Neutrophil (primary cell): ENCODE data around the gene TSPAN14.

Experiments
- H3K27ac ChIP-seq: fragments of 200-600 bp; sonication (generic); 2 replicates; pipeline ENCODE4 v1.5.1; 2016; ENCODE audit warnings: mild to moderate bottlenecking, moderate library complexity
- H3K27me3 ChIP-seq: fragments of 200-600 bp; sonication (generic); 2 replicates; pipeline ENCODE4 v1.6.0; 2016; ENCODE audit warnings: mild to moderate bottlenecking
- H3K36me3 ChIP-seq: fragments of 200-600 bp; sonication (generic); 2 replicates; pipeline ENCODE4 v1.5.1; 2017
- H3K4me1 ChIP-seq, 2 experiments: fragments of 200-600 bp in 1 of 2; sonication (generic) in 1 of 2; 1 replicate in 1 of 2; 2 replicates in 1 of 2; pipeline versions ENCODE4 v1.5.1 to v1.6.1; 2013 to 2016; ENCODE audit warnings: low read depth in 1 of 2, low read length in 1 of 2, mild to moderate bottlenecking in 1 of 2, moderate library complexity in 1 of 2; ENCODE audit not compliant: control insufficient read depth in 1 of 2, insufficient read depth in 1 of 2
- H3K4me3 ChIP-seq, 2 experiments: fragments of 200-600 bp in 1 of 2; sonication (generic) in 1 of 2; 1 replicate in 1 of 2; 2 replicates in 1 of 2; pipeline ENCODE4 v1.5.1; 2013 to 2016; ENCODE audit warnings: low read depth in 1 of 2, low read length in 1 of 2, mild to moderate bottlenecking in 1 of 2, moderate library complexity in 1 of 2
- H3K9me3 ChIP-seq: fragments of 200-600 bp; sonication (generic); 2 replicates; pipeline ENCODE4 v1.5.1; 2016
- TF ChIP-seq, protein P1 (sequence below): fragments of 200-600 bp; sonication (generic); IDR thresholded peaks from 2 replicates; pipeline ENCODE4 v1.5.1; 2016; ENCODE audit warnings: antibody characterized with exemption

Gene TSPAN14

DNA sequence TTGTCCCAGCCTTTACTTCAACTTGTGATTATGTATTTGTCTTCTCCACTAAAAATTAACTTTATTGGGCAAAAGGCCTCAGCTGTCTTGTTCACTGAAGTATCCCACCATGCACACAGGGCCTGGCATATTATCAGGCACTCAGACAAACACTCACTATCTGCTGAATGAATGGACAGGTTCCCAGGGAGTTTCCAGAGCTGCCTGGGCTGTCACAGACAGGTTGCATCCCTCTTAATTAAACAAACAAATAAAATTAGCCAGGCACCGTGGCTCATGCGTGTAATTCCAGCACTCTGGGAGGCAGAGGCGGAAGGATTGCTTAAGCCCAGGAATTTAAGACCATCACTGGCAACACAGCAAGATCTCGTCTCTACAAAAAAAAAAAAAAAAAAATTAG, 1.5 kb upstream of the TSPAN14 start:
- H3K36me3 ChIP-seq, result no peaks in the 10 kb centered on the region
- H3K27ac ChIP-seq, result peak overlapping the region; percentile 41
- no peaks in the 10 kb centered on the region for H3K9me3 ChIP-seq
- H3K27me3 ChIP-seq, result no peaks in the 10 kb centered on the region
- TF ChIP-seq, protein P1, sequence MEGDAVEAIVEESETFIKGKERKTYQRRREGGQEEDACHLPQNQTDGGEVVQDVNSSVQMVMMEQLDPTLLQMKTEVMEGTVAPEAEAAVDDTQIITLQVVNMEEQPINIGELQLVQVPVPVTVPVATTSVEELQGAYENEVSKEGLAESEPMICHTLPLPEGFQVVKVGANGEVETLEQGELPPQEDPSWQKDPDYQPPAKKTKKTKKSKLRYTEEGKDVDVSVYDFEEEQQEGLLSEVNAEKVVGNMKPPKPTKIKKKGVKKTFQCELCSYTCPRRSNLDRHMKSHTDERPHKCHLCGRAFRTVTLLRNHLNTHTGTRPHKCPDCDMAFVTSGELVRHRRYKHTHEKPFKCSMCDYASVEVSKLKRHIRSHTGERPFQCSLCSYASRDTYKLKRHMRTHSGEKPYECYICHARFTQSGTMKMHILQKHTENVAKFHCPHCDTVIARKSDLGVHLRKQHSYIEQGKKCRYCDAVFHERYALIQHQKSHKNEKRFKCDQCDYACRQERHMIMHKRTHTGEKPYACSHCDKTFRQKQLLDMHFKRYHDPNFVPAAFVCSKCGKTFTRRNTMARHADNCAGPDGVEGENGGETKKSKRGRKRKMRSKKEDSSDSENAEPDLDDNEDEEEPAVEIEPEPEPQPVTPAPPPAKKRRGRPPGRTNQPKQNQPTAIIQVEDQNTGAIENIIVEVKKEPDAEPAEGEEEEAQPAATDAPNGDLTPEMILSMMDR, result no peak
- H3K4me1 ChIP-seq, result peaks cover 38 to 42% of the 10 kb centered on the region in 2 experiments
- no peak overlapping the region for H3K4me3 ChIP-seq

GRCh38 chr10:80453056-80453841, 861 bp upstream of the TSPAN14 start:
- Histone ChIP-seq H3K27ac (peak overlapping the region; percentile 97), H3K9me3 (no peaks in the 10 kb centered on the region), H3K36me3 (no peaks in the 10 kb centered on the region), H3K27me3 (no peaks in the 10 kb centered on the region), H3K4me3 (peak overlapping the region; percentile 58 to 61), H3K4me1 (peaks cover 44 to 48% of the 10 kb centered on the region in 2 experiments)
- TF ChIP-seq, protein P1, result peak; percentile 10

DNA sequence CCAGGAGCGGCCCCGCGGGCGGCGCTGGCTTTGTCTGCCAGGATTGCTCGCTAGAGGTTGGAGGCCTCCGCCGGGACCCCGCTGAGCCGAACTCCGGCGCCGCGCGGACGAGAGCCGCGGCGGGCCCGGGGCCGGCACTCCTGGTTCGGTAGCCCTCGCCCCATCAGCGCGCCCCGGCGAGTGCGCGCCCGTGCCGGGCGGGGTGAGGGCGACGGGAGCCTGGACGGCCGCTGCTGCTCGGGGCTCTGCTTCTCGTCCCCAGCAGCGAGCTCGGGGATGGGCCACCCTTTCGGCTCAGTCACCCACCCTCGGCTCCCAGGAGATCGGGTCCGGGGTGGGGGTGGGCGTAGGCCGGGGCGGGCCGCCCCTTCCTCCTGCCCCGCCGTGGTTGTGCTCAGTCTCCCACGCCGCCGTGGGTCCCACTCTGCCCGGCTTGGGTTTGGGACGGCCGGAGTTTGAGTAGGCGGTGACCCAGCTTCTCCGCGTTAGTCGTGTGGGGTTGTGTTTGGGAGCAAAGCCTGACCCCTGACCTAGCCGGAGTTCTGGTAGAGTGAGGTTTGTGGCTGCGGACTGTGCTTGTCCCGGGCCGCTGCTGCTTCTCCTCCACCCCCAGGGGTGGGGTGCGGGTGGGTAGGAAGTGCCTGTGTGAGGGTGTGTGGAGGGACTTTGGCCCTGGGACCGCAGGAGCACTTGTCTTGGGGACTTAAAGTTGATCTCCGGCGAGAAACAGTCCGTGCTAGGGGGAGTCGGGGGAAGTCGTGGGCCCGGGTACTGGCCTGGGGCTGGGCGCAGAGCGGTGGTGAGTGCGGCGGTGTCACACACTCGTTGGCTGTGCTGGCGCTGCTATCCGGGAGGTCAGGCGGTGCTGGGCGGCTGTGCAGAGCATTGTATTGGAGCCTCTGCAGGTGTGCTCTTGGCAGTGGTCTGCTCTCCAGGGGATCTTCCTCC, 677 bp downstream of the TSPAN14 start:
- peak overlapping the region; percentile 64 to 80 for H3K4me3 ChIP-seq
- H3K27me3 ChIP-seq, result no peaks in the 10 kb centered on the region
- no peaks in the 10 kb centered on the region for H3K9me3 ChIP-seq
- TF ChIP-seq, protein P1, result no peak
- peaks cover 59 to 64% of the 10 kb centered on the region in 2 experiments for H3K4me1 ChIP-seq
- H3K36me3 ChIP-seq, result no peaks in the 10 kb centered on the region
- peak overlapping the region; percentile 97 for H3K27ac ChIP-seq

DNA sequence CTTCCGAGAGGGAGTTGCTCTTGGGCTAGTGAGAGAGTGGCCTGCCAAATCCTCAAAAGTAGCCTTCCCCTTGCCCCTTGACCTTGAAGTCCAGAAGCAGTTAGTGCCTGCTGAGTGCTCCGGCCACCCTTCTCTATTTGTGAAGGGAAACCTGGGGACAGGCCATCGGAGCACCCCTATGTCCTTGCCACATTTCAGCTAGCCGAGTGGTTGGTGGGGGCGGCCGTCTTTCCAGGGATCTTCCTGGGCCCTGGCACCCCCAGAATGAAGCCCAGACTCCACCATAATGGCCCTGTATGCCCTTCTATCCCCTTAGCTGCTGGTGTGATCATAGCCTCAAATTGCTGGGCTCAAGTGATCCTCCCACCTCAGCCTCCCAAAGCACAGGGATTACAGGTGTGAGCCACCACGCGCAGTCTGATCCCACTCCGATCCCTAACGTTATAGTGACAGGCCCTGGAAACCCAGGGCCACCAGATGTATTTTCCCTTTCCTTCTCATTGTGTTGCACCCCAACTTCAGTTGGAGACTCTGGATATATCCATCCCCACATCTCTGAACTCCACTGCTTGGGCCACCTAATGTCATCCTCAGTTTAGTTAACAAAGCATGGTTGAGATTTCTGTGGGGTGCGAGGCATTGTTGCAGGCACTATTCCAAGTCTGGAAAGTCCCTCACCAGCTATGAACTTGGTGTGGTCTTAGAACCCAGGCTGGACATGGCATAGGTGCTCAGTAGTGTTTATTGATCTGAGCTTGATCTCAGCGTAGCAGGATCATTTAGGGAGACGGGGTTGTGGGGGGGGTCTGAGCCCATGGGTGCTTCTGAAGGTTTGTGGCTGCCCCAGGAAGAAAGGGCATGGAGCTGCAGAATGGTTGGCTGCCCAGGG, 1.6 kb downstream of the TSPAN14 start:
- Histone ChIP-seq H3K36me3 (no peaks in the 10 kb centered on the region), H3K4me1 (peaks cover 62 to 69% of the 10 kb centered on the region in 2 experiments), H3K9me3 (no peaks in the 10 kb centered on the region), H3K27ac (peak overlapping the region; percentile 97), H3K27me3 (no peaks in the 10 kb centered on the region), H3K4me3 (peak overlapping the region; percentile 64 to 80)
- TF ChIP-seq, protein P1, result no peak
